ENCODE results near the gene SF3B2. TPM values are rescaled to one million over a fixed set of nuclear protein-coding genes. Genes with fewer than 3 reads are reported as not detected.
A peak's percentile ranks its signal among the peaks of the same experiment; 100 is the strongest.
"Not testable (repeated sequence)": the region's sequence is repeated elsewhere in the genome, so short reads cannot be mapped to it uniquely, and the experiment has no call there.

Gene SF3B2
- total RNA-seq, 1 donor from 2014 or later, result 134 TPM

DNA sequence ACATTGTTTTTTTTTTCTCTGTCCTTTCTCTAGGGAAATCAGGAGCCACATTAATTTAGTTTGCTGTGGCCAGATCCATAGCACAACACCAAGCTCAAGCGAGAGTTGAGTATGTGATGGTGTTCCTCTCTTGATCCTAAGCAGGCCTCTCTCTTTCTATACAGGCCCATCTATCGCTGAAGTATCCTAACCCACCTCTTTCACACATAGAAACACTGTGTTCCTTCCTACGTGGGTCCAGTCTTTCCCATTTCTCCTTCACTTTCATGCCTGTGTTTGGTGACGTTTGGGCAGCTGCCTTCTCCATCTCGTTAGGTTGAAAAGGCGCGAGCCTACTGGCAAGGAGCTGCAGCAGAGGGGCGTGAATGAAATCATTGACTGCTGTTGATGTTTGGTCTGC, 20.4 kb downstream of the SF3B2 start:
- no peak for DNase-seq (ENCODE audit: low read depth)

DNA sequence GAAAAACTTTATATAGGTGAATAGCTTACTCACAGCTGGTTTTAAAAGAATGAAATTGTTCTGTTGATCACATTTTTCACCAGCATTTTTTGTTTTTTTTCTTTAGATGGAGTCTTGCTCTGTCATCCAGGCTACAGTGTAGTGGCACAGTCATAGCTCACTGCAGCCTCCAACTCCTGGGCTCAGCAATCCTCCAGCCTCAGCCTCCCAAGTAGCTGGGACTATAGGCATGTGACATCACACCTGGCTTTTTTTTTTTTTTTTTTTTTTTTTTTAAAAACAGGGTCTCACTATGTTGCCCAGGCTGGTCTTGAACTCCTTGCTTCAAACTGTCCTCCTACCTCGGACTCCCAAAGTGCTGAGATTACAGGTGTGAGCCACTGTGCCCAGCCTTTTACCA, 21.5 kb downstream of the SF3B2 start:
- DNase-seq (ENCODE audit: low read depth), result no peak

DNA sequence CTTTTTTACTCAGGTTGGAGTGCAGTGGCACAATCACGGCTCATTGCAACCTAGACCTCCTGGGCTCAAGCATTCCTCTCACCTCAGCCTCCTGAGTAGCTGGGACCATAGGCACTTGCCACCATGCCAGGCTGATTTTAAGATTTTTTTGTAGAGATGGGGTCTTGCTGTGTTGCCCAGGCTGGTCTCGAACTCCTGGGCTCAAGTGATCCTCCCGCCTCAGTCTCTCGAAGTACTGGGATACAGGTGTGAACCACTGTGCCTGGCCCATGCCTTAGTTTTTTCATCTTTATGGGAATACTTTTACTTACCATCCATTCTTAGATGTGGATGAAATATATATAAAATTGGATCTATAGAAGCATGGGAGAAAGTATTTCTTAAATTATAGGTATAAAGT, 23.1 kb downstream of the SF3B2 start:
- no peak for DNase-seq (ENCODE audit: low read depth)

DNA sequence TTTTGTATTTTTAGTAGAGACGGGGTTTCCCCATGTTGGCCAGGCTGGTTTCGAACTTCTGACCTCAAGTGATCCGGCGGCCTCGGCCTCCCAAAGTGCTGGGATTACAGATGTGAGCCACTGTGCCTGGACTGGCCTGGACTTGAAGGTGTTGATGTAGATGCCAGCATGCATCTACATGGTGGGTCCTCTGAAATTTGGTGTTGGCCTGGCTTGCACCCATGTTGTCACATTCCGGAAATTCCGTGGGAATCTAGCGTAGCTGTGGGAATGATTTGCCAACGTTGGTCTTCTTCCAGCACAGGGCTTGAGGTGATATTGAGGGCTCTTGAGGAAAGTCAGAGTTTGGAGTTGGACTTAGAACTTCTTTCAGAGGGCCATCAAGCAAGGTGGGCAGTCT, 24.4 kb downstream of the SF3B2 start:
- DNase-seq (ENCODE audit: low read depth), result peak; percentile 58

DNA sequence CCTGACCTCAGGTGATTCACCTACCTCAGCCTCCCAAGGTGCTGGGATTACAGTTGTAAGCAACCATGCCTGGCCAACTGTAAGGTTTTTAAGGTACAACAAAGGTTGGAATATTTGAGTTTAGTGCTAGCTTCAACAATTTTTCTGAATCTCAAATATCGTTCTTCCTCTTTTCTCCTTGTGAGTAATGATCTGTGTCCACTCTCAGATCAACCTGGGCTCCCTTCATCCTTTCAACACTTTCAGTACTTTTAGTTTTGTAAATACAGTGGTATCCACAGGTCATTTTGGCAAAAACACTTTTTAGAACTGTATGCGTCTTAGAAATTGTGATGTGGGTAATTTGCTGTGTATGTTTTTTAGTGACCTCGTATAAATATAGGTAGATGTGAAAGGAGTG, 25.8 kb downstream of the SF3B2 start:
- DNase-seq (ENCODE audit: low read depth), result no peak

DNA sequence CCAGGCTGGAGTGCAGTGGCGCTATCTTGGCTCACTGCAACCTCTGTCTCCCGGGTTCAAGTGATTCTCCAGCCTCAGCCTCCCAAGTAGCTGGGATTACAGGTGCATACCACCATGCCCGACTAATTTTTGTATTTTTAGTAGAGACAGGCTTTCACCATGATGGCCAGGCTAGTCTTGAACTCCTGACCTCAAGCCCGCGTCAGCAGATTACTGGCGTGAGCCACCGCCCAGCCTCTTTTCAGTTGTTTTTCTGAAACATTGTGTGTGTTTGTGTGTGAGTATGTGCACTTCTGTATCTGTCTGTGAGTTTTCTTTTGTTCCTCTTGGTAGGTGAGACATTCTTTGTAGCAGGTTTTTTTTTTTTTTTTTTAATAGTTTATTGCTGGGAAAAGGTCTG, 26.8 kb downstream of the SF3B2 start:
- DNase-seq (ENCODE audit: low read depth), result not testable (repeated sequence)

DNA sequence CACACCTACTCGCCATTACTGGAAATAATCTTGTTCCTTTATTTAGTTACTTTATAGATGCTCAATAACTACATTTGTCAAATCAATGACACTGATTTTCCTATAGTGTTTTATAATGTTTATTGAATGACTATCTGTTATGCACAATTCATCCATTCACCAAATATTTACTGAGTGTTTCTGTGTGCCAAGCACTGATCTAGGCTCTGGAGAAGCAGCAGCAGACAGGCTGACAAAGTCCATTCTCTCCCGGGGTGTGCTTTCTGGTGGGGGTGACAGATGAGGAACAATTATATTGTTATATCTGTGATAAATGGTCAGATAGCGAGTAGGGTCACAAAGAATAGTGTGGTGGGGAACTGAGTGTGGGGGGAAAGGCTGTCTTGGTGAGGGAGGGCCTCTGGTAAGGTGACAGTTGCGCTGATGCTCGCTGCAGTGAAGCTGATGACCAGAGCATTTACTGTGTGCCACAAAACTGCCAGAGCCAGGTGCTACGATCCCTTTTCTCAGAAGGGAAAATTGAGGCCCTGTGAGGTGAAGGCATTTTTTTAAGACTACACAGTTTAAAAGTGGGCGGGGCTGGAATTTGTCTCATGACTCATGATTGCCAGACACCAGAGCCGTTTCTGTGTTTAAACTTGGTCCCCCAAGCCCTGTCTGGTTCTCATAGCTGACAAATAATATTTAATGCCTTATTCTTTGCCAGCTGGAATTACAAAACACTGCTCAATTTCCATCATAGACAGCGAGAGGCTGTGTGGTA, 28.1 kb downstream of the SF3B2 start:
- peak; percentile 75 for DNase-seq (ENCODE audit: low read depth)

DNA sequence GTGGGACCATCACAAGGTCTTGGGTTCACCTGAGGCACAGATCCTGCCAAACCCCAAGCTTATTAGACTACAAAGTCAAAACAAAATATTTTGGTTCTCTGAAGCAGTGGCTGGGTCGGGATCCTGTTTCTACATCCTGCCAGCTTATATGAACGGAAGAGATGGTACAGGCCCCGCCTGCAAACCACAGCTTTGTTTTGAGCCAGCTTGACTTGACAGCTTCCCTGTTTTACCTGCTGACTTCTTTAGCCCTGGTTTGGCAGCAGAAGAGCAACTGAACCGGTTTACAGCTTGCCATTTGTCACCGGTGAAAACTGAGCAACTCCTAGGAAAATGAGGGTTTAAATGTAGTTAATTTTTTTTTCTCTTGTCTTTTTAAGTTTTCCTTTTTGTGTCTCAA, 29.3 kb downstream of the SF3B2 start:
- peak; percentile 32 for DNase-seq (ENCODE audit: low read depth)

DNA sequence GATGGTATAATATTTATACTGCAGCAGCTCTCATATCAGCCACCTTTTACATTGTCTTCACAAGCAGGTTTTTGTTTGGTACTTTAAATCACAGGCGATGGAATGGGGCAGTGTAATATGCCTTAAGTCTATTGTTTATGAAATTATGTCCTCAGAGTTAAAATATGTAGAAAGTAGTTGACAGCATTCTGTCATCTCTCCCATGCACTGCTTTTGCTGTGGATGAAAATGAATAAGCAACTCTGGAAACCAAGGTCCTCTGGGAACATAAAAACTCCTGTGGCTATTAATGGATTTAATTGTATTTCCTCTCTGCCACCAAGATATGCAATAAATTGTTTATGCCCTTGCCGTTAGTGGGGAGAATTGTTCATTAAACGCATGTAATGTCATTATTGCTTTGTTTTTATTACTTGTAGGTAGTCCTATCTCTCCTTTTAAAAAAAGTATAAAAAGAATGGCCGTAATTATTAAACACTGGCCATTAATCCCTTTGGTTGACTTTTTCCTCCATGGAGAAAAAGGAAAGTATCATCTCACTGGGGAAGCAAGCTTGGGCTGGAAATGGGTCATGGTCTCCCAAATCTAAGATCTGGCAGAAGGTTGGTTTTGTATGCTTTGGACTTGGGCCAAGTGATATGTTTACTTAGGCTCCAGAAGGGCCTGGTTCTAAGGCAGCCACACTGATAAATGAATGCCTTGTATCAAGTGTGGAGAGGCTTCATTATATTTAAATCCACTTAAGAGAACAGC, 31.0 kb downstream of the SF3B2 start:
- peak; percentile 18 for DNase-seq (ENCODE audit: low read depth)

DNA sequence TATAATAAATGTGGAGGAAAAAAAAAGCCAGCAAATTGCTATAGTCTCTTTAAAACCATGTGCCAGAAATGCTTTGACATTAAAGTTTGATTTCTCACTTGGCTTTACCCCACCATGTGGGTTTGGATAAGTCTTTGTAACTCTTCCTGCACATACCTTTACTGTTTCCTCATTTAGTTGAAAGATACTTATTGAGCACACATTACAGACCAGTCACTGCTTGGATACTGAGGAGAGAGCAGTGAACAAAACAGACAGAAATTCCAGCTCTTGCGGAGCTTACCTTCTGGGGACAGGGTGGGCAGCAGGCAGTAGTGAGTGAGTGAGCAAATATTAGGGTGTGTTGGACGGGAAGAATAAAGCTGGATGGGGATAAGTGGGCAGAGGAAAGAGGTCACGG, 31.6 kb downstream of the SF3B2 start:
- no peak for DNase-seq (ENCODE audit: low read depth)

DNA sequence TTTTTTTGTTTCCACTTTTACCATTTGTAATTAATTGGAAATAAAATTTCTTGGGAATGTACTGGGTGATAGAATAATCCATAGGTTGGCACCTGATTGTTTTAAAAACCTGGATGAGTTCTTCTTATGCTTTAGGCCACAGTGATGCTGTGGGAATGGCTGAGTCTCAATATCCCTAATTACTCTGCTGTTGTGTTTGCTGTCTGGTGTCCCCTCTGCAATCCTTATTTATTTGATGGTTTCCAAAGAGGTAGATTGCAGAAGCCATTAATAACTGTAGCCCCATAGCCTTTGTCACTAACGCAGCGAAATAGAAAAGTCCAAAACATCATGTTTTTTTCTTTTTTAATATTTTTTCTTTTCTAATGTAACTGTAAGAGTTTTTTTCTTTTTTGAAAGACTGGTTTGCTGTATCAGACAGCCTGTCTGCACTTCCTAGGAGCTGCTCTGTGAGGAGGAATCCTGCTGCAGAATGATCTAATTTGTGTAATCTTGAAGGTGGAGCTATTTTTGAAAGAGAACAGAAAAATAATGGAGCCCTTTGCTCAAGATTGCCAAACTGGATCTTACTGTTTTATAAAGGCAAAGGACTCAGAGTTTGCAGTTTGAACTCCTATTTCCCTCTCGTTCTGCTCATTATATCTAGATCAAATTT, 32.8 kb downstream of the SF3B2 start:
- no peak for DNase-seq (ENCODE audit: low read depth)

DNA sequence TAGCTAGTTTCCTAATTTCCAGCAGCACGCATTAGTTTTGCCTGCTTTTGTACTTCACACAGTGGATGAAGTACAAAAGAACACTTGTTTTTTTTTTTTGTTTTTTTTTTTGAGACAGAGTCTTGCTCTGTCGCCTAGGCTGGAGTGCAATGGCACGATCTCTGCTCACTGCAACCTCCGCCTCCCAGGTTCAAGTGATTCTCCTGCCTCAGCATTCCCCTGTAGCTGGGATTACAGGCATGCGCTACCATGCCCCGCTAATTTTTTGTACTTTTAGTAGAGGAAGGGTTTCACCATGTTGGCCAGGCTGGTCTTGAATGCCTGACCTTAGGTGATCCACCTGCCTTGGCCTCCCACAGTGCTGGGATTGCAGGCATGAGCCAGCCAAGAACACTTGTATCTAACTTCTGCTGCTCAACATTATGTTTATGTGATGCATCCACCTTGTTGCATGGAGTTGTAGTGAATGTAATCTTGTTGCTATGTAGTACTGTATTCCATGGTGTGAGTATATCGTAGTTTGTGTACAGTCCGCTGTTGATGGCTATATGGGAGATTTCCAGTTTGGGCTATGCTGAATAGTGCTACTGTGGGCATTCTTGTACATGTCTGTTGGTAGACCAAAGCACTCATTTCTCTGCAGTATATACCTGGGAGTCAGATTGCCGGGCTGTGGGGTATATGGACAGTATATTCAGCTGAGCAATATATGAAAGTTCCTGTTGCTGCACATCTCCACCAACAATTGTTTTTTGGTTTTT, 35.2 kb downstream of the SF3B2 start:
- no peak for DNase-seq (ENCODE audit: low read depth)

DNA sequence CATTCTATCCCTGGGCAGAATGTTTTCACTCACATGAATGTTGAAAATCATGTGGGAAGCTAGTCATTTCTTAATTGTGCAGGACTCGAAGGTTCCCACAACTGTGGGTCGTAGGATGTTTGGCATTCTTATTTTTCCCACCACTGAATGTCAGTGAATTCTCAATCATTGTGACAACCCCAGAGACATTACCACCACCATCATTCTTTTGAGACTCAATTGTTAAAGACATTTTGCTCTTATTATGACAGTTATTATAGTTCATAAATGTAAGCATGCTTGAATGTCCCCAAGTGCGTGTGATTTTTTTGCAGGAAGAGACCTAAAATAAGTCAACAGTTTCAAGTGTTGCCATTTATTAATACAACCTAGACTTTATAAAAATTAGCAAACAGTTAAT, 36.9 kb downstream of the SF3B2 start:
- no peak for DNase-seq (ENCODE audit: low read depth)

DNA sequence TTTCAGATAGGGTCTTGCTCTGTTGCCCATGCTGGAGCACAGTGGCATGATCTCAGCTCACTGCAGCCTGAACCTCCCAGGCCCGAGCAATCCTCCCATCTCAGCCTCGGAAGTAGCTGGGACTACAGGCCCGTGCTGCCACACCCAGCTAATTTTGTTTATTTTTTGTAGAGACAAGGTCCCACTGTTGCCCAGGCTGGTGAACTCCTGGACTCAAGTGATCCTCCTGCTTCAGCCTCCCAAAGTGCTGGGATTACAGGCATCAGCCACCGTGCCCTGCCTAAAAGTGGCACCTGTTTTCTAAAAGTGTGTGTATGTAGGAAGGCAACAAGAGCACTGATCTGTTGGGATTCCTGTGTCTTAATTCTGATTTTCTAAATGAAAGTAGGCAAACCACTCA, 38.1 kb downstream of the SF3B2 start:
- no peak for DNase-seq (ENCODE audit: low read depth)

DNA sequence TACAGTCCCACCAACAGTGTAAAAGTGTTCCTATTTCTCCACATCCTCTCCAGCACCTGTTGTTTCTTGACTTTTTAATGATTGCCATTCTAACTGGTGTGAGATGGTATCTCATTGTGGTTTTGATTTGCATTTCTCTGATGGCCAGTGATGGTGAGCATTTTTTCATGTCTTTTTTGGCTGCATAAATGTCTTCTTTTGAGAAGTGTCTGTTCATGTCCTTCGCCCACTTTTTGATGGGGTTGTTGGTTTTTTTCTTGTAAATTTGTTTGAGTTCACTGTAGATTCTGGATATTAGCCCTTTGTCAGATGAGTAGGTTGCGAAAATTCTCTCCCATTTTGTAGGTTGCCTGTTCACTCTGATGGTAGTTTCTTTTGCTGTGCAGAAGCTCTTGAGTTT, 40.0 kb downstream of the SF3B2 start:
- DNase-seq (ENCODE audit: low read depth), result not testable (repeated sequence)

DNA sequence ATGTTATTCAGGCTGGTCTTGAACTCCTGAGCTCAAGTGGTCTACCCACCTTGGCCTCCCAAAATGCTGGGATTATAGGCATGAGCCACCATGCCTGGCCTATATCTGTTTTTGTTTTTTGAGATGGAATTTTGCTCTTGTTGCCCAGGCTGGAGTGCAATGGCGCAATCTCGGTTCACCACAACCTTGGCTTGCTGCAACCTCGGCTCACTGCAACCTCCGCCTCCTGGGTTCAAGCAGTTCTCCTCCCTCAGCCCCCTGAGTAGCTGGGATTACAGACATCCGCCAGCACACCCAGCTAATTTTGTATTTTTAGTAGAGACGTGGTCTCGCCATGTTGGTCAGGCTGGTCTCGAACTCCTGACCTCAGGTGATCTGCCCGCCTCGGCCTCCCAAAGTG, 47.6 kb downstream of the SF3B2 start:
- not testable (repeated sequence) for DNase-seq (ENCODE audit: low read depth)

DNA sequence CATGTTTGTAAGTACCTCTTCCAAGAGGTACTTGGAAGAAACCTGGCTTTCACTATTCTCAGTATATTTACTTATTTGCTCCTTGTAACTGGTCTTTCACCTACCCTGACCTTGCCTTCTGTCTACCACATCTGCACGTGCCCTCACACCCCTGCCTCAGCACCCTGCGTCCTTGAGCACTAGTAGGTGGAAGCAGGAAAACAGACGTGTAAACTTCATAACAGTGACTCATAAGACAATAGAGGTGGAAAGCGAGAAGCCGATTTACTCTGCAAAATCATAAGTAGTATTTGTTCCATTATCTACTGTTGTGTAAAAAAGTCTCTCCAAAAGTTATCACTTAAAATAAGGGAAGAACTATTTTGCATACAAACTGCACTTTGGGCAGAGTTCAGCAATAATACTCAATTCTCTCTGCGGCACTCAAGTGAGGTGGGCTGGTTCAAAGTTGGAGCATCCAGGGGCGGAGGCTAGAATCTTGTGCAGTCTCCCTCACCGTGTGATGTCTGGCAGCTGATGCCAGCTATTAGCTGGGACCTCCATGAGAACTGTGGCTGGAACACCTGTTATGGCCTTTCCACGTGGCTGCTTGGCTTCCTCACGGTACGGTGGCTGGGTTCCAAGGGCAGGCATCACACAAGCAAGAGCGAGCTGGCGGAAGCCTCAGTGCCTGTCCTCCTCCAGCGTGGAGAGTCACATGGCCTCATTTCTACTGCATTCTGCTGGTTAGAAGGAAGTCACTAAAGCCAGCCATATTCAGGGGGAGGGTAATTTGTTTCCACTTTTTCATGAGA, 48.3 kb downstream of the SF3B2 start:
- DNase-seq (ENCODE audit: low read depth), result no peak

DNA sequence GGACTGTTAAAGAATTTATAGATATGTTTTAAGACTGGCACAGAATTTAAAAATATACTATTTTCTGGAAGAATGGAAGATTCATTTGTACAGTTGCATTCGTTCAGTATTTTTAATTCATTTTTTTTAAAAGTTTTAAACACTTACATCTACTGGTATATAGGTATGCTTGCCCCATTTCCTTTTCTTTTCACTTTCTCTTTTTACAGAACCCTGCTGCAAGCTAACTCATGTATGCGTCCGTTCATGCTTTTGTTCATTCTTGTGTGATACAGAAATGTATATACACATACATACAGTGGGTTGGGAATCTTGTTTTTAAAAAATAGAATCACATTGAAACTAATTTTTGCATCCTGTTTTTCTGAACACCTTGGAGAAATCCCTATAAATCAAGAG, 48.9 kb downstream of the SF3B2 start:
- no peak for DNase-seq (ENCODE audit: low read depth)

DNA sequence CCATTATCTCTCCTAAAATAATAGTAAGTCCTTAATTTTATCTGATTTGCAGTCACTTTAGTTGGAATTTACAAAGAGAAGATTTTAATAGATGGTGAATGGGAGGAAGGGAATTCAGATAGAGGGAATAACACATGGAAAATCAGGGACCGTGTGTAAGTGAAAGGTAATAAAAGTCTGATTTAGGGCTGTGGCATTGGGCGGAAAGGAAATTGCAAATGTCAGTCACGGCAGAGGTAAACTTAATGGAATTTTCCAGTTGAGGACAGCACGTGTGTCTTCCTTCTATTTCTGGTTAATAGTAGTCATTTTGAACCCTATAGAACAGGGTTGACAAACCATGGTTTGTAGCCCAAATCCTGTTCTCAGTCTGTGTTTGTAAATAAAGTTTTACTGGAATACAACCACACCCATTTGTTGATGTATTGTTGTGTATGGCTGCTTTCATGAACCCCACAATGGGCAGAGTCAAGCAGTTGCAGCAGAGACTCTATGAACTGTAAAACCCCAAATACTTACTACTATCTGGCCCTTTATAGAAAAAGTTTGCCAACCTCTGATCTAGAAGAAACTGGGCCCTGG, 52.0 kb downstream of the SF3B2 start:
- no peak for DNase-seq (ENCODE audit: low read depth)
